ENCODE measurements around the gene AVPR1B.

Gene AVPR1B

GRCh38 chr1:206117151-206117948 is at the start of gene AVPR1B:
AVPR1B (minus strand) TSS chr1:206117388; CDS start chr1:206116890, 498 bp downstream.
- DNase-seq = peak; percentile 75

GRCh38 chr1:206145771-206146290 is 28.6 kb upstream of the AVPR1B start:
- no peak for DNase-seq

GRCh38 chr1:206144605-206145004 is 27.4 kb upstream of the AVPR1B start:
- DNase-seq = peak; percentile 42

GRCh38 chr1:206143537-206144172 is 26.5 kb upstream of the AVPR1B start:
- DNase-seq = no peak

- DNase-seq = no peak
These were observed 25.6 kb upstream of the AVPR1B start for GRCh38 chr1:206142770-206143169.

GRCh38 chr1:206142011-206142410 is 24.8 kb upstream of the AVPR1B start:
- peak; percentile 18 for DNase-seq

GRCh38 chr1:206136241-206136640 is 19.1 kb upstream of the AVPR1B start:
- peak; percentile 44 for DNase-seq

GRCh38 chr1:206135248-206135647 is 18.1 kb upstream of the AVPR1B start:
- no peak for DNase-seq

- DNase-seq = no peak
These were observed 16.7 kb upstream of the AVPR1B start for GRCh38 chr1:206133751-206134415.

- no peak for DNase-seq
These were observed 13.8 kb upstream of the AVPR1B start for GRCh38 chr1:206131037-206131436.

GRCh38 chr1:206128196-206128595 is 11.0 kb upstream of the AVPR1B start:
- no peak for DNase-seq

- DNase-seq = no peak
These were observed 10.1 kb upstream of the AVPR1B start for GRCh38 chr1:206127336-206127735.

GRCh38 chr1:206125346-206125745 is 8.2 kb upstream of the AVPR1B start:
- DNase-seq = no peak

- DNase-seq = no peak
These were observed 5.5 kb upstream of the AVPR1B start for GRCh38 chr1:206122686-206123085.

- no peak for DNase-seq
These were observed 4.1 kb upstream of the AVPR1B start for GRCh38 chr1:206121269-206121668.

- no peak for DNase-seq
These were observed 3.2 kb upstream of the AVPR1B start for GRCh38 chr1:206120406-206120805.

GRCh38 chr1:206116873-206117150 is 376 bp downstream of the AVPR1B start:
- DNase-seq = peak; percentile 51

GRCh38 chr1:206116191-206116872 is 856 bp downstream of the AVPR1B start:
- DNase-seq = no peak

GRCh38 chr1:206115791-206116190 is 1.4 kb downstream of the AVPR1B start:
- DNase-seq = no peak

GRCh38 chr1:206114692-206115640 is 2.2 kb downstream of the AVPR1B start:
- DNase-seq = no peak

- no peak for DNase-seq
These were observed 4.4 kb downstream of the AVPR1B start for GRCh38 chr1:206112600-206113301.
